Measurements from ENCODE around the gene TXNL4A.
"Not testable (repeated sequence)": the region's sequence is repeated elsewhere in the genome, so short reads cannot be mapped to it uniquely, and the experiment has no call there.

DNA sequence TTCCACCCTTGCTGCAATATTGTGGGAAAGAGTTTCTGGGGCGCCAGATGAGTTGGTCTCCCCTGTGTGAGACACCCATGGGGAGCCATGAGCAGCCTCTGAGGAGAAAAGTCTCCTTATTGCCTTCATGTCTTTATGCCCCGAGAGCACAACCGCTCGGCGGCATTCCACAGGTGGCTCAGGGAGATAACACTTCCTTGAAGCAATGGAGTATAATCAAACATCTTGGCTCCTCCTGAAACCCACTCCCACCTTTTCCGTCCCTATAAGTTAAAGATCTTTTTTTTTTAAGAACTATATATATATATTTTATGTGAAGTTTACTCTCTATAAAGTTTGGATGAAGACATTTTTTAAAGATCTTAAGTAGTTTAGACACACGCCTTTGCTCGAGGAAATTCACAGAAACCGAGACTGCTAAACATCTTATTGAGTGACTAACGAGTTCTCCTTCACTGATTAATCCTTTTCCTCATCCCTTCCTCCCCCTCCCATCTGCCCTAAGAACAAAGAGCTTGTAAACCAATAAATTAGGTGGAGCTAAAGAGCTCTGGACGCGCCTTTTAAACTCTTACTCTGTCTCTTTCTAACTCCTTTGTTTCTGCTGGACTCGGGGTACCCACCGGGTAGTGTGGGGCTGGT is 23.3 kb upstream of the TXNL4A start:
- TF ChIP-seq, protein P1, sequence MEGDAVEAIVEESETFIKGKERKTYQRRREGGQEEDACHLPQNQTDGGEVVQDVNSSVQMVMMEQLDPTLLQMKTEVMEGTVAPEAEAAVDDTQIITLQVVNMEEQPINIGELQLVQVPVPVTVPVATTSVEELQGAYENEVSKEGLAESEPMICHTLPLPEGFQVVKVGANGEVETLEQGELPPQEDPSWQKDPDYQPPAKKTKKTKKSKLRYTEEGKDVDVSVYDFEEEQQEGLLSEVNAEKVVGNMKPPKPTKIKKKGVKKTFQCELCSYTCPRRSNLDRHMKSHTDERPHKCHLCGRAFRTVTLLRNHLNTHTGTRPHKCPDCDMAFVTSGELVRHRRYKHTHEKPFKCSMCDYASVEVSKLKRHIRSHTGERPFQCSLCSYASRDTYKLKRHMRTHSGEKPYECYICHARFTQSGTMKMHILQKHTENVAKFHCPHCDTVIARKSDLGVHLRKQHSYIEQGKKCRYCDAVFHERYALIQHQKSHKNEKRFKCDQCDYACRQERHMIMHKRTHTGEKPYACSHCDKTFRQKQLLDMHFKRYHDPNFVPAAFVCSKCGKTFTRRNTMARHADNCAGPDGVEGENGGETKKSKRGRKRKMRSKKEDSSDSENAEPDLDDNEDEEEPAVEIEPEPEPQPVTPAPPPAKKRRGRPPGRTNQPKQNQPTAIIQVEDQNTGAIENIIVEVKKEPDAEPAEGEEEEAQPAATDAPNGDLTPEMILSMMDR (IDR thresholded peaks at IDR 0.05; ENCODE audit: insufficient read depth, low read length, poor library complexity, severe bottlenecking), result not testable (repeated sequence)
- TF ChIP-seq EZH2phosphoT487 (conservative IDR thresholded peaks at IDR 0.05; ENCODE audit: low read length), result not testable (repeated sequence)

All from SU-DHL-6 (cell line).